ENCODE results near the gene GTPBP1.
A peak's percentile ranks its signal among the peaks of the same experiment; 100 is the strongest.

GTPBP1 gene

DNA sequence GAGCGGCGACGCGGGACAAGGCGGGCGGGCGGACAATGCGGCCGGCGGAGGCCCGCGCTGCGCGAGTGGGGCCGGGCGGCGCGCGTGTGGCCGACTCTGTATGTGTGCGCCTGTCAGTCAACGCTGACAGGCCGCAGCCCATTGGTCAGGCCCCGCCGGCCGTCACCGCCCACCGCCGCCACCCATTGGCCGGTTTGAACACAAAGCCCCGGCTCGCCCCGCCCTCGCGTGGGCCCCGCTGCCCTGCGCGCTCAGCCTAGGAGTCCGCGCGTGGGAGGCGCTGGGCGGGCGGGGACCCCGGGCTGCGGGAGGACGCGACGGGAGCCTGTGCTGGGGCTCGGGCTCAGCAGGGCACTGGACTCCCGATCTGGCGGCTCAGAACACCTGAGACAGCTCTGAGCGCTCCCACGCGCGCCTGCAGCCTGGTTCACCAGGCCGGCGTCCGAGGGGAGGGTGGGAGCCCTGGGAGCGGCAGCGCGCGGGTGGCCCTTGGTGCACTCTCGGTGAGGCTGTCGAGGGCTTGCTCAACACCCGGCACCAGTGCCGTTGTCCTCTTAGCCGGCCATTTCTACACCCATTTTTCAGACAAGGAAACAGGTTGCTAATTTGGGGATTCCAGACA is 50.3 kb downstream of the GTPBP1 start, which contains the start of gene SUN2:
Gene SUN2 (minus strand): TSS at position 88 of the 622 bp plus-strand sequence. CDS start 3,370 bp downstream, outside the sequence.
- Histone ChIP-seq H3K4me1 (ENCODE audit: control extremely low read depth in 1 of 4, control insufficient read depth in 4 of 4, insufficient read depth in 4 of 4, low read length in 3 of 4) (peaks cover 16 to 74% (median 60%) of the 10 kb centered on the region in 4 experiments), H3K36me3 (ENCODE audit: control insufficient read depth in 4 of 4, insufficient read depth in 4 of 4, low read length in 3 of 4) (peaks cover 0 to 24% (median 4%) of the 10 kb centered on the region in 4 experiments), H3K27me3 (replicated peaks in 2 of 5; ENCODE audit: control insufficient read depth in 4 of 5, insufficient read depth in 5 of 5, low read length in 4 of 5) (no peaks in the 10 kb centered on the region), H3K27ac (ENCODE audit: insufficient read depth in 1 of 2, low read depth in 1 of 2, low read length in 2 of 2, poor library complexity in 1 of 2, severe bottlenecking in 2 of 2) (peak within 1 kb of the TSS; percentile 50 to 79), H3K9me3 (ENCODE audit: control extremely low read depth in 1 of 5, control insufficient read depth in 4 of 5, insufficient read depth in 2 of 5, low read depth in 1 of 5, low read length in 4 of 5) (no peaks in the 10 kb centered on the region), H3K4me3 (ENCODE audit: control insufficient read depth in 1 of 7, extremely low read depth in 1 of 7, insufficient read depth in 4 of 7, low read depth in 2 of 7, low read length in 6 of 7) (peak within 1 kb of the TSS; percentile 69 to 93 (median 84))
- ChIA-PET CTCF (interaction anchor here (1.1 to 4.5 kb wide), 3 partner anchors 10 to 23 kb away, joined by 3 to 29 read pairs (median 12); no protein-coding TSS in a partner anchor), POLR2A (interaction anchor here (0.7 to 0.9 kb wide), 2 partner anchors 17 to 20 kb away, joined by 3 read pairs; no protein-coding TSS in a partner anchor)
- peak; percentile 83 to 92 (median 87) for DNase-seq
- WGBS (ENCODE audit: insufficient coverage) = 0% methylated on average over 61 of the region's 68 CpGs

DNA sequence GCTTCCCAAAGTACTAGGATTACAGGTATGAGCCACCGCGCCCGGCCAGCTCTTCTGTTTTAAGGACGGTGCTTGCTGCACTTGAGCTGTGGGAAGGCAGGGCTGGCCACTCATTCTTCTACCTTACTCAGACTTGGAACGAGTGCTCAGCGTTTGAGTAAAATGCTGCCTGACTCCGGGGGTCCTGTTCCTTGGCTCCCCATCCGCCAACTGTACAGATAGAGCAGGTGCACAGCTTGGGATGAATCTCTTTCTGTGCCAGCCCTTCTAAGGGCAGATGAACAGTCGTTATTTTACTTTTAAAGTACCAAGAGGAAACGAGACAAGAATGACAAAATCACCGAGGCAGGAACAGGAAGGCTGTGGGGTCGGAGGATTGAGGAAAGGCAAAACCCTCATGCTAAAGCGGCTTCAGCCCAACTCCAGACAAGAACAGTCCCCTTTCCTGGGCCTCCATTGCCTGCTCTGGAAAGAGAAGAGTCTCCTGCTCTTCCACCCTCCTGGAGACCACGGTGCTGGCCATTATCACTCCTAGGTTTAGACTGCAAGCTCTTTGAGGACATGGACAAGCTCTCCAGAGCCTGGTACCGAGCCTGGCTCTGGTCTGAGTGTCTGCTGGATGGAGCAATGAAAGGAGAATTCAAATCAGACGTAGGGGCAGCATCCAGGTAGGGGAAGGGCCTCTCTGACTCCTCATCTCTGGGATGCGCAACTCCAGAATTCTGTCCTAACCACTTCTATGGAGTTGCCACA is 51.1 kb downstream of the GTPBP1 start:
- Histone ChIP-seq H3K36me3 (ENCODE audit: control insufficient read depth in 4 of 4, insufficient read depth in 4 of 4, low read length in 3 of 4) (peaks cover 0 to 18% (median 2%) of the 10 kb centered on the region in 4 experiments), H3K4me3 (ENCODE audit: control insufficient read depth in 1 of 7, extremely low read depth in 1 of 7, insufficient read depth in 4 of 7, low read depth in 2 of 7, low read length in 6 of 7) (peak overlapping the region; percentile 69 to 93 (median 84)), H3K9me3 (ENCODE audit: control extremely low read depth in 1 of 5, control insufficient read depth in 4 of 5, insufficient read depth in 2 of 5, low read depth in 1 of 5, low read length in 4 of 5) (no peaks in the 10 kb centered on the region), H3K4me1 (ENCODE audit: control extremely low read depth in 1 of 4, control insufficient read depth in 4 of 4, insufficient read depth in 4 of 4, low read length in 3 of 4) (peaks cover 16 to 66% (median 51%) of the 10 kb centered on the region in 4 experiments), H3K27me3 (replicated peaks in 2 of 5; ENCODE audit: control insufficient read depth in 4 of 5, insufficient read depth in 5 of 5, low read length in 4 of 5) (no peaks in the 10 kb centered on the region), H3K27ac (ENCODE audit: insufficient read depth in 1 of 2, low read depth in 1 of 2, low read length in 2 of 2, poor library complexity in 1 of 2, severe bottlenecking in 2 of 2) (peak overlapping the region in 1 of 2 experiments; percentile 79)
- 10% methylated on average over 17 of the region's 17 CpGs for WGBS (ENCODE audit: insufficient coverage)
- ChIA-PET CTCF (interaction anchor here (1.1 to 4.5 kb wide), 5 partner anchors 9 to 23 kb away, joined by 3 to 29 read pairs (median 5); no protein-coding TSS in a partner anchor), POLR2A (interaction anchor here (0.7 to 0.9 kb wide), 2 partner anchors 18 to 21 kb away, joined by 3 read pairs; no protein-coding TSS in a partner anchor)
- DNase-seq = no peak

DNA sequence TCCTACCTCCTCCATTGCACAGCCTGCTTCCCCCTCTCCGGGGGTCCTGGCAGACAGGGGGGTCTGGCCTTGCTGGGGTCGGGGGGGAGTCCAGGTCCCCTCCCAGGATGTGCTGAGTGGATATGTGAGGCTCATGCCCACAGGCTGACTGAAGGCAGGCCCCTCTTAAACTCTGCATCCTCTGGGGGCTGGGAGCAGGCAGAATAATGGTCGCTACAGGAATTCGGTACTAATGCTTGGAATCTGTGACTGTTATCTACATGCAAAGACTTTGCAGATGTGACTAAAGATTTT is 51.7 kb downstream of the GTPBP1 start:
- ChIA-PET POLR2A (no interaction called here), CTCF (interaction anchor here (1.4 to 4.5 kb wide), 4 partner anchors 9 to 21 kb away, joined by 3 to 29 read pairs (median 4); no protein-coding TSS in a partner anchor)
- Histone ChIP-seq H3K36me3 (ENCODE audit: control insufficient read depth in 4 of 4, insufficient read depth in 4 of 4, low read length in 3 of 4) (peaks cover 0 to 14% (median under 1%) of the 10 kb centered on the region in 4 experiments), H3K9me3 (ENCODE audit: control extremely low read depth in 1 of 5, control insufficient read depth in 4 of 5, insufficient read depth in 2 of 5, low read depth in 1 of 5, low read length in 4 of 5) (no peaks in the 10 kb centered on the region), H3K4me1 (ENCODE audit: control extremely low read depth in 1 of 4, control insufficient read depth in 4 of 4, insufficient read depth in 4 of 4, low read length in 3 of 4) (peaks cover 16 to 61% (median 46%) of the 10 kb centered on the region in 4 experiments), H3K27me3 (replicated peaks in 2 of 5; ENCODE audit: control insufficient read depth in 4 of 5, insufficient read depth in 5 of 5, low read length in 4 of 5) (no peaks in the 10 kb centered on the region), H3K4me3 (ENCODE audit: control insufficient read depth in 1 of 7, extremely low read depth in 1 of 7, insufficient read depth in 4 of 7, low read depth in 2 of 7, low read length in 6 of 7) (peak overlapping the region in 3 of 7 experiments; percentile 83 to 93 (median 90)), H3K27ac (ENCODE audit: insufficient read depth in 1 of 2, low read depth in 1 of 2, low read length in 2 of 2, poor library complexity in 1 of 2, severe bottlenecking in 2 of 2) (no peak overlapping the region)
- no peak for DNase-seq
- no CpG with 5 or more reads among the region's 4 CpGs for WGBS (ENCODE audit: insufficient coverage)

DNA sequence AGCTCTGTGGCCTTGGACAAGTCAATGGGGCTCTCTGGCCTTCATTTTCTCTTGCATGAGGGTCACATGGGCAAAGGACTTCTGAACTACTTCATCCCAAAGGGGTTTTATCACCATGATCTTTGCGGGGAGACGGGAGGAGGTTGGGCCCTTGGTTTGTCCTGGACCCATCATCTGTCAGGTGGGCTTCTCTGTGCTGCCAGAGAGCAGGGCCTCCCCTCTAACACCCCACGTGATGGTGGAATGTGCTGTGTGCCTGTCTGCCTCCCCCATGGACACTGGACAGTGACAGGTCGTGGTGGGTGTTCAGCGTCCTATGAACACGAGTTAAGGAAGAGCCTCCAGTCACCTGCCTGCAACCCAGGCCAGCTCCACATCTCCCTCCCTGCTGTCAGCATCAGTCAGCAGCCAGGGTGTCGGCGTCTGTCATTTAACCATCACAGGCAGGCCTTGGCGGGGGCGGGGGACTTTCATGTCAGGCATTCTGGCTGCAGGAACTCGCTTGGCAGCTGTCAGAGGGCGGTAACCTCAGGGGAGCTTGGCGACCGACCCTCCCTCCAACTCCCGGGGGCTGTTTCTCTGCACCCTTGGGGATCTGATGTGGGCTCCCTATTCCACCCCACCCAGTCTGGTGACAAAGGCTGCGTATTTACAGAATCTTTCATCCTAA is 52.7 kb downstream of the GTPBP1 start:
- POLR2A ChIA-PET = no interaction called here
- no peak overlapping the region for H3K4me3 ChIP-seq (ENCODE audit: control insufficient read depth in 1 of 7, extremely low read depth in 1 of 7, insufficient read depth in 4 of 7, low read depth in 2 of 7, low read length in 6 of 7)
- WGBS (ENCODE audit: insufficient coverage) = 87% methylated on average over 13 of the region's 16 CpGs
- peaks cover 13 to 51% (median 36%) of the 10 kb centered on the region in 4 experiments for H3K4me1 ChIP-seq (ENCODE audit: control extremely low read depth in 1 of 4, control insufficient read depth in 4 of 4, insufficient read depth in 4 of 4, low read length in 3 of 4)
- no peaks in the 10 kb centered on the region for H3K27me3 ChIP-seq (replicated peaks in 2 of 5; ENCODE audit: control insufficient read depth in 4 of 5, insufficient read depth in 5 of 5, low read length in 4 of 5)
- no peak overlapping the region for H3K27ac ChIP-seq (ENCODE audit: insufficient read depth in 1 of 2, low read depth in 1 of 2, low read length in 2 of 2, poor library complexity in 1 of 2, severe bottlenecking in 2 of 2)
- CTCF ChIA-PET = interaction anchor here (1.5 to 4.5 kb wide), 3 partner anchors 8 to 11 kb away, joined by 4 to 29 read pairs (median 5); no protein-coding TSS in a partner anchor
- no peak for DNase-seq
- H3K36me3 ChIP-seq (ENCODE audit: control insufficient read depth in 4 of 4, insufficient read depth in 4 of 4, low read length in 3 of 4) = peaks cover 0 to 7% (median 0%) of the 10 kb centered on the region in 4 experiments
- no peaks in the 10 kb centered on the region for H3K9me3 ChIP-seq (ENCODE audit: control extremely low read depth in 1 of 5, control insufficient read depth in 4 of 5, insufficient read depth in 2 of 5, low read depth in 1 of 5, low read length in 4 of 5)

DNA sequence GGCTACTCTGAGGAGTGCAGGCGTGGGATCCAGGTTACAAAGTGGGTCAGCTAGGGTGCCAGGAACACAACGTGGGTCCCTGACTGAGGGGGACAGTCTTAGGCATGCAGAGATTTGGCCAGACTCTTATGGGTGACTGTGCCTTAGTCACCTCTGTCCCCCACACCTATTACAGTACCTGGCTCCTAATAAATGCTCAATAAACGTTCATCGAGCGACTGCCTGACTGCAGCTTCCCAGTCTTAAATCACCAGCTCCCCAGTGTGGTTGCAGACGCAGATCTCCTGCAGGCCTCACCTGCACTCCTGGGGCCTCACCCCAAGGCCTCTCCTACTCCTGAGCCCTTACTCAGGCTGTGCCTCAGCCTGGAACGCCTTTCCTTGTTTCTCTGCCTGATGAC is 53.3 kb downstream of the GTPBP1 start:
- H3K27ac ChIP-seq (ENCODE audit: insufficient read depth in 1 of 2, low read depth in 1 of 2, low read length in 2 of 2, poor library complexity in 1 of 2, severe bottlenecking in 2 of 2) = no peak overlapping the region
- POLR2A ChIA-PET = no interaction called here
- H3K27me3 ChIP-seq (replicated peaks in 2 of 5; ENCODE audit: control insufficient read depth in 4 of 5, insufficient read depth in 5 of 5, low read length in 4 of 5) = no peaks in the 10 kb centered on the region
- CTCF ChIA-PET = interaction anchor here (1.5 to 4.5 kb wide), 3 partner anchors 7 to 12 kb away, joined by 4 to 29 read pairs (median 5); no protein-coding TSS in a partner anchor
- peaks cover 0 to under 1% (median 0%) of the 10 kb centered on the region in 4 experiments for H3K36me3 ChIP-seq (ENCODE audit: control insufficient read depth in 4 of 4, insufficient read depth in 4 of 4, low read length in 3 of 4)
- H3K9me3 ChIP-seq (ENCODE audit: control extremely low read depth in 1 of 5, control insufficient read depth in 4 of 5, insufficient read depth in 2 of 5, low read depth in 1 of 5, low read length in 4 of 5) = no peaks in the 10 kb centered on the region
- peaks cover 10 to 45% (median 30%) of the 10 kb centered on the region in 4 experiments for H3K4me1 ChIP-seq (ENCODE audit: control extremely low read depth in 1 of 4, control insufficient read depth in 4 of 4, insufficient read depth in 4 of 4, low read length in 3 of 4)
- no peak for DNase-seq
- WGBS (ENCODE audit: insufficient coverage) = 97% methylated on average over 6 of the region's 7 CpGs
- H3K4me3 ChIP-seq (ENCODE audit: control insufficient read depth in 1 of 7, extremely low read depth in 1 of 7, insufficient read depth in 4 of 7, low read depth in 2 of 7, low read length in 6 of 7) = no peak overlapping the region

DNA sequence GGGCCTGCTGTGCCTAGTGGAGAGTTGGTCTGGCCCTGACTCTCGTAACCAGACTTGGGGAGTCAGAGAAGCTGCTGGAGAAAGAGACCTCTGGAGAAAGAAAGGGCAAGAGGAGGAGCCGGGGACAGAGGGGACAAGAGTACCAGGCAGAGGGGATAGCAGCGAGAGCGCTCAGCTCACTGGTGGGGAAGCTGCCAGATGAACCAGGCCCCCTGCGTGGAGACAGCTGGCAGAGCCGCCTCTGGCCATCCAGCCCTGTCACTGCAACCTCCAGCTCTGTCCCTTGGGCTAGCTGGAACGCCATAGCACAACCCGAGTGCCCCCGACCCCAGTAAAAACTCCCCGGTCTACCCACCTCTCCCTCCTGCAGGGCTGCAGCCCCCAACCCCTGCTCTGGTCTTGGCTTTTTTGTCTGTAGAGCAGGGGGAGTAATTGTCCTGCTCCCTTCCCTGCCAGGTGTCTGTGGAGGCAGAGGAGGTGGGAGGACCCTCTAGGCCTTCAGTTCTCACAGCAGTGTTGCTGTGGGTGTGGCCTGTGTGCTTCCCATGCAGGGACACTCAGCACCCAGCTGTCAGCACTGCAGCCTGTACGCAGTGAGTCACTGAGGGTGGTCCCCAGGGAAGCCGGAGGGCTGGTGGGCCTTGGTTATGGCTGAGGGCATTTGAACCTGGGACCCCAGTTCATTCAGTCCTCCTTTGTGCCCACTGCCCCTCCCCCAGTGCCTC is 54.9 kb downstream of the GTPBP1 start:
- Histone ChIP-seq H3K36me3 (ENCODE audit: control insufficient read depth in 4 of 4, insufficient read depth in 4 of 4, low read length in 3 of 4) (no peaks in the 10 kb centered on the region), H3K27me3 (replicated peaks in 2 of 5; ENCODE audit: control insufficient read depth in 4 of 5, insufficient read depth in 5 of 5, low read length in 4 of 5) (no peaks in the 10 kb centered on the region), H3K9me3 (ENCODE audit: control extremely low read depth in 1 of 5, control insufficient read depth in 4 of 5, insufficient read depth in 2 of 5, low read depth in 1 of 5, low read length in 4 of 5) (no peaks in the 10 kb centered on the region), H3K4me1 (ENCODE audit: control extremely low read depth in 1 of 4, control insufficient read depth in 4 of 4, insufficient read depth in 4 of 4, low read length in 3 of 4) (peaks cover 6 to 34% (median 20%) of the 10 kb centered on the region in 4 experiments), H3K27ac (ENCODE audit: insufficient read depth in 1 of 2, low read depth in 1 of 2, low read length in 2 of 2, poor library complexity in 1 of 2, severe bottlenecking in 2 of 2) (no peak overlapping the region), H3K4me3 (ENCODE audit: control insufficient read depth in 1 of 7, extremely low read depth in 1 of 7, insufficient read depth in 4 of 7, low read depth in 2 of 7, low read length in 6 of 7) (no peak overlapping the region)
- no peak for DNase-seq
- WGBS (ENCODE audit: insufficient coverage) = 98% methylated on average over 10 of the region's 12 CpGs
- POLR2A ChIA-PET = interaction anchor here (0.6 kb wide), 1 partner anchor 156 kb away, joined by 4 read pairs; no protein-coding TSS in a partner anchor
- CTCF ChIA-PET = no interaction called here
